ENCODE measurements around the gene SHC2.

Gene SHC2

GRCh38 chr19:369876-370275 lies 91.0 kb downstream of the SHC2 start:
- no peak for DNase-seq

DNA sequence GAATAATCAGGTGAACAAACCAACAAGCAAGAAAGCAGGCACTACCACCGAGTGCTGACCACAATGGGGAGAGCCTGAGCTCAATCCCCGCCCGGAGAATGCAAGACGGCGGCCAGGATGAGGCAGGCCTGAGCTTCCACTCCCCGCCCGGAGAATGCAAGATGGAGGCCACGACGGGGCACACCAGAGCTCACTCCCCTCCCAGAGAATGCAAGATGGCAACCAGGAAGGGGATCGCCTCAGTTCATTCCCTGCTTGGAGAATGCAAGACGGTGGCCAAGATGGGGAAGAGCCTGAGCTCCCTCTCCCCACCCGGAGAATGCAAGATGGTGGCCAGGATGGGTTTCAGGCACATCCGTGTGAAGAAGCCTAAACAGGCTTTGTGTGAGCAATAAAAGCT lies 91.6 kb downstream of the SHC2 start:
- DNase-seq = no peak

GRCh38 chr19:368630-369024 lies 92.2 kb downstream of the SHC2 start:
- no peak for DNase-seq

DNA sequence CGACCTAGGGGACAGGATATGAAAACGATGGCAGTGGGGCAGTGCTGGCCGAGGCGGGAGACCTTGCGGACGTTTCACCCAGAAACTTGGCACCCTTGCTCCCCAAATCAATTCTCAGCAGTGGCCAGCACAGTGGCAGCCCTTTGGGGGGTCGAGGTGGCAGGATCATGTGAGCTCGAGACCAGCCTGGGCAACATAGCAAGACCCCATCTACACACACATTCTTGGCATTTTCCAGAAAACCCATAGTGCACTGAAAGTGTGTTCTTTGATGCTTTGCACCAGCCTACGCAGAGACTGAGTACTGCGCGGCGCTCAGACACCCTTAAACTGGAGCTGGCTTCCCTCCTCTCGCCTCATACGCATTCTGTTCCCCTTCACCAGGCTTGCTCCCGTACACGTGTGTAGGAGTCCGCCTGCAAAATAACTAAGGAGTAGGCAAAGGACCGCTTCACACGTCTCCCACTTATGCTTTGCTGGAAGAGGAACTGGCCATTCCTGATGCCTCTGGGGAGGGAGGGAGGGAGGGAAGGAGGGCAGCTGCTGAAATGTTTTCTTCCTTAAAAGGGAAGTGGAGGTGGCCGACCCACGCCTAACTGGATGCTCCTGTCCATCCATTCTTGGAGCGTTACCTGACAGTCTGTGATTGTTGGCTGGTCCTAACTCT lies 92.7 kb downstream of the SHC2 start:
- DNase-seq = no peak

DNA sequence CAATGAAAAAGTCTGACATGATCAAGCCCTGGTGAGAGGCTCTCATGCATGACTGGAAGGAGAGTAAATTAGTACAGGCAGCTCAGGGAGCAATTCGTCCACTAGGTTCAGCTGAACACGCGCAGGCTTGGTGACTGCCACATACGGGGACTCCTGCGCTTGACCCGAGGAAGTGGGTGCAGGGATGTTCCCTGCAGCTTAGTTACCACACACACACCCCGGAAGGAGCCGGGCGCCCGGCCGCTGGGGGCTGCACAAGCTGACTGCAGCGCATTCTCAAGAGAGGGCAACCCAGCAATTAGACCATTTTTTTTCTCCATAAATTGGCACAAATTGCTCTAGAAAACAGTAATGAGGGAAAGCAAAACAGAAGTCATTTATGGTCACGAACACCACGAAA lies 93.3 kb downstream of the SHC2 start:
- DNase-seq = no peak

DNA sequence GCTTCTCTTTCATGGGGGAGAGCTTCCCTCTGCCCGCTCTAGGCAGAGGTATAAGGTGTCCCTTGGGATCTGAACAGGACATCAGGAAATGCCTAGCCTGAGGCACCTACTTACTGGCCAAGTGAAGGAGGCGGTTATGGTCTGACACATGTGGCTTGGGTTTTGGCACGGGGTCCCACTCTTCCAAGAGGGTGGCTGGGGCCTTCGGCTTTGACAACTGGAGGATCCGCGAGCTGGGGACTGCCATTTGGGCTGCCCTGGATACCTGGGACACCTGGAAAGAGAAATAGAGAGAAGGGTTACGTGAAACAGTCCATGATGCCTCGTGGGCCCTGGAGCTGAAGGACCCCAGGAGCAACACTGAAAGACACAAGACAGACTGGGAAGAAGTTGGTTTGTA lies 93.9 kb downstream of the SHC2 start:
- DNase-seq = no peak
